Measurements from ENCODE around the gene BAHCC1.

DNA sequence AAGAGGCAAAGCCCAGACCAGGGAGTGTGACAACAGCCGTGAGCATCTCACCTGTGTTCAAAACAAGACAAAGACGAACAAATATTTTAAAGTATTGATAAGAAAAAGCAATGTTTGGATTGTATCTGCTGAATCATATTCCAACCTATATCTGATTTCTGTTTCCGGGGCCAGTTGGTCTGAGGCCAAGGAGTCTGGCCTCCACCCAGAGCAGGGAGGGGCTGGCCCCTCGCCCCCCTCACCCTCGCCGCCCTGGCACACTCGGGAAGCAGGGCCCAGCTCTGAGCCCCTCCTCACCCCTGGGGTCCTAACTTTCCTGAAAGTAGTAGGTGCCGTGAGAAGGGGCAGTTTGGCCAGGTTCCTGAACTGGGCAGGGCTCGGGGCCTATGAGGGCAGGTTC lies 69.3 kb downstream of the BAHCC1 start:
- TF ChIP-seq EP300 (IDR thresholded peaks at IDR 0.05; ENCODE audit: borderline replicate concordance) = no peak
- TF ChIP-seq TCF12 (IDR thresholded peaks at IDR 0.05; ENCODE audit: low read depth) = no peak
- TF ChIP-seq, protein P1, sequence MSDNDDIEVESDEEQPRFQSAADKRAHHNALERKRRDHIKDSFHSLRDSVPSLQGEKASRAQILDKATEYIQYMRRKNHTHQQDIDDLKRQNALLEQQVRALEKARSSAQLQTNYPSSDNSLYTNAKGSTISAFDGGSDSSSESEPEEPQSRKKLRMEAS (IDR thresholded peaks at IDR 0.05) = no peak
- TF ChIP-seq, protein P2, sequence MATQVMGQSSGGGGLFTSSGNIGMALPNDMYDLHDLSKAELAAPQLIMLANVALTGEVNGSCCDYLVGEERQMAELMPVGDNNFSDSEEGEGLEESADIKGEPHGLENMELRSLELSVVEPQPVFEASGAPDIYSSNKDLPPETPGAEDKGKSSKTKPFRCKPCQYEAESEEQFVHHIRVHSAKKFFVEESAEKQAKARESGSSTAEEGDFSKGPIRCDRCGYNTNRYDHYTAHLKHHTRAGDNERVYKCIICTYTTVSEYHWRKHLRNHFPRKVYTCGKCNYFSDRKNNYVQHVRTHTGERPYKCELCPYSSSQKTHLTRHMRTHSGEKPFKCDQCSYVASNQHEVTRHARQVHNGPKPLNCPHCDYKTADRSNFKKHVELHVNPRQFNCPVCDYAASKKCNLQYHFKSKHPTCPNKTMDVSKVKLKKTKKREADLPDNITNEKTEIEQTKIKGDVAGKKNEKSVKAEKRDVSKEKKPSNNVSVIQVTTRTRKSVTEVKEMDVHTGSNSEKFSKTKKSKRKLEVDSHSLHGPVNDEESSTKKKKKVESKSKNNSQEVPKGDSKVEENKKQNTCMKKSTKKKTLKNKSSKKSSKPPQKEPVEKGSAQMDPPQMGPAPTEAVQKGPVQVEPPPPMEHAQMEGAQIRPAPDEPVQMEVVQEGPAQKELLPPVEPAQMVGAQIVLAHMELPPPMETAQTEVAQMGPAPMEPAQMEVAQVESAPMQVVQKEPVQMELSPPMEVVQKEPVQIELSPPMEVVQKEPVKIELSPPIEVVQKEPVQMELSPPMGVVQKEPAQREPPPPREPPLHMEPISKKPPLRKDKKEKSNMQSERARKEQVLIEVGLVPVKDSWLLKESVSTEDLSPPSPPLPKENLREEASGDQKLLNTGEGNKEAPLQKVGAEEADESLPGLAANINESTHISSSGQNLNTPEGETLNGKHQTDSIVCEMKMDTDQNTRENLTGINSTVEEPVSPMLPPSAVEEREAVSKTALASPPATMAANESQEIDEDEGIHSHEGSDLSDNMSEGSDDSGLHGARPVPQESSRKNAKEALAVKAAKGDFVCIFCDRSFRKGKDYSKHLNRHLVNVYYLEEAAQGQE (IDR thresholded peaks at IDR 0.05; ENCODE audit: low read depth) = no peak
